Lung (tissue), 12 donors: ENCODE data around the gene NEU3. TPM values are rescaled to one million over a fixed set of nuclear protein-coding genes. Genes with fewer than 3 reads are reported as not detected.

ENCODE experiments used
- ATAC-seq: fragments of 200-7000 bp; cut with Tn5 transposase; one replicate; pipeline ENCODE4 v1.9.1; 2020; ENCODE audit warnings: moderate number of reproducible peaks; ENCODE audit not compliant: insufficient read depth, low FRiP score
- DNase-seq, 3 donors: peaks; one replicate each; pipeline ENCODE4 v3.0.0-alpha.2; 2013 to 2017
- H3K27ac ChIP-seq, 2 donors: one replicate each; pipeline ENCODE4 v1.5.1; 2013; ENCODE audit warnings: mild to moderate bottlenecking in 2 of 2, moderate library complexity in 2 of 2, control low read depth in 1 of 2, inconsistent platforms in 1 of 2, low read depth in 1 of 2, low read length in 1 of 2
- H3K27me3 ChIP-seq, 3 donors: one replicate each; pipeline ENCODE4 v1.5.1; 2013; ENCODE audit warnings: low read length in 2 of 3; ENCODE audit not compliant: control insufficient read depth in 3 of 3, insufficient read depth in 3 of 3
- H3K36me3 ChIP-seq, 4 donors: one replicate each; pipeline ENCODE4 v1.5.1; 2013; ENCODE audit warnings: low read length in 4 of 4, mild to moderate bottlenecking in 1 of 4, moderate library complexity in 1 of 4; ENCODE audit not compliant: control insufficient read depth in 4 of 4, insufficient read depth in 4 of 4
- H3K4me1 ChIP-seq, 5 donors: one replicate each; pipeline ENCODE4 v1.5.1; 2013; ENCODE audit warnings: low read length in 5 of 5, mild to moderate bottlenecking in 2 of 5, moderate library complexity in 1 of 5; ENCODE audit not compliant: control insufficient read depth in 5 of 5, insufficient read depth in 5 of 5
- H3K4me3 ChIP-seq: one replicate; pipeline ENCODE4 v1.5.1; 2013; ENCODE audit warnings: mild to moderate bottlenecking, control low read depth, moderate library complexity
- H3K9ac ChIP-seq, 2 donors: one replicate each; pipeline ENCODE4 v1.5.1; 2013; ENCODE audit warnings: low read length in 2 of 2, control low read depth in 1 of 2; ENCODE audit not compliant: insufficient read depth in 1 of 2
- H3K9me3 ChIP-seq, 4 donors: one replicate each; pipeline ENCODE4 v1.5.1; 2013; ENCODE audit warnings: low read length in 3 of 4, mild to moderate bottlenecking in 1 of 4, moderate library complexity in 1 of 4; ENCODE audit not compliant: control insufficient read depth in 4 of 4, insufficient read depth in 3 of 4
- WGBS, 2 donors: extraction: QIAGEN DNeasy Blood & Tissue Kit; methylation state at CpG; one replicate each; pipeline ENCODE4 v1.1.7; 2013; 5-methylcytosine and 5-hydroxymethylcytosine counted together
- polyA plus RNA-seq, 2 donors: library from polyadenylated mRNA; stranded (reverse); fragments of 200-250 nt; gene quantifications; one replicate each; pipeline ENCODE4 v1.2.1, GENCODE V29; 2013
- total RNA-seq, 2 donors: library from RNA; depleted of rRNA in 1 of 2; stranded (reverse); fragments of >200 nt in 1 of 2; gene quantifications; one replicate each; pipeline ENCODE4 v1.2.1, GENCODE V29; 2014 to 2021
- TF ChIP-seq, protein P1 (sequence below): IDR thresholded peaks from 2 replicates; pipeline ENCODE4 v1.5.1; 2012; ENCODE audit warnings: mild to moderate bottlenecking; ENCODE audit errors: control extremely low read depth, extremely low read depth
- donor health status: control.
- donor health status: control.
- donor health status: Bipolar disorder and iron deficiency.
- donor health status: healthy.
- donor health status: DM: yes; HTN: yes; CAD: no.

The NEU3 gene
- total and polyA plus RNA-seq, 4 donors = 4.1 to 13.9 (median 7.9) TPM

DNA sequence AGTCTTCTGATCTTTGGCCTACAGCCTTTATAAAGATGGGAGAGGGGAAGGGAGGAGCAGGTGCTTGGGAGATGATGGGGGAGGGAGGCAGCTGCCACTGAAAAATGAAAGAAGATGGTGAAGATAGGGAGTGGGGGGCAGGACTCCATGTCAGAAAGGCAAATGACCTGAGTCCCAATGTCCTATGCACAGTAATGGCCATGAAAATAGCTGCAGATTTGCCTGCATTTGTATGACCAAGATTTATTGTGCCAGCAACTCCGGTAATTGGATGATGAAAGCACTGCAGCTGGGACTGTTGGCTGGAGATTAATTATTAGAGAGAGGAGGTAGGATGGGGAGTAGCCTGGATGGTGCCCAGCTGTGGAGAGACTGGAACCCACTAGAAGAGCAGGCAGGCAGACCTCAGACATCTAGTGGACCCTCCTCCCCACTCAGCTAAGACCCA is 36.1 kb downstream of the NEU3 start:
- WGBS, 2 donors = 75 to 91% methylated on average over 1 of the region's 1 CpG
- ATAC-seq (no peak), DNase-seq (no peak)
- TF ChIP-seq, protein P1, sequence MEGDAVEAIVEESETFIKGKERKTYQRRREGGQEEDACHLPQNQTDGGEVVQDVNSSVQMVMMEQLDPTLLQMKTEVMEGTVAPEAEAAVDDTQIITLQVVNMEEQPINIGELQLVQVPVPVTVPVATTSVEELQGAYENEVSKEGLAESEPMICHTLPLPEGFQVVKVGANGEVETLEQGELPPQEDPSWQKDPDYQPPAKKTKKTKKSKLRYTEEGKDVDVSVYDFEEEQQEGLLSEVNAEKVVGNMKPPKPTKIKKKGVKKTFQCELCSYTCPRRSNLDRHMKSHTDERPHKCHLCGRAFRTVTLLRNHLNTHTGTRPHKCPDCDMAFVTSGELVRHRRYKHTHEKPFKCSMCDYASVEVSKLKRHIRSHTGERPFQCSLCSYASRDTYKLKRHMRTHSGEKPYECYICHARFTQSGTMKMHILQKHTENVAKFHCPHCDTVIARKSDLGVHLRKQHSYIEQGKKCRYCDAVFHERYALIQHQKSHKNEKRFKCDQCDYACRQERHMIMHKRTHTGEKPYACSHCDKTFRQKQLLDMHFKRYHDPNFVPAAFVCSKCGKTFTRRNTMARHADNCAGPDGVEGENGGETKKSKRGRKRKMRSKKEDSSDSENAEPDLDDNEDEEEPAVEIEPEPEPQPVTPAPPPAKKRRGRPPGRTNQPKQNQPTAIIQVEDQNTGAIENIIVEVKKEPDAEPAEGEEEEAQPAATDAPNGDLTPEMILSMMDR = no peak
- H3K36me3 ChIP-seq = no peaks in the 10 kb centered on the region
- no peaks in the 10 kb centered on the region for H3K9me3 ChIP-seq
- no peak overlapping the region for H3K27ac ChIP-seq
- H3K4me1 ChIP-seq = no peaks in the 10 kb centered on the region
- H3K27me3 ChIP-seq = no peaks in the 10 kb centered on the region
- H3K9ac ChIP-seq = no peak overlapping the region
- H3K4me3 ChIP-seq = no peak overlapping the region

- Histone ChIP-seq H3K27ac (no peak overlapping the region), H3K9ac (no peak overlapping the region), H3K4me3 (no peak overlapping the region), H3K4me1 (no peaks in the 10 kb centered on the region), H3K36me3 (no peaks in the 10 kb centered on the region), H3K9me3 (no peaks in the 10 kb centered on the region), H3K27me3 (no peaks in the 10 kb centered on the region)
- ATAC-seq (no peak), DNase-seq (no peak)
- TF ChIP-seq, protein P1 = no peak
- 98 to 100% methylated on average over 1 of the region's 1 CpG for WGBS, 2 donors
Observed at GRCh38 chr11:75025561-75025960, 36.8 kb downstream of the NEU3 start.

- H3K27ac ChIP-seq = no peak overlapping the region
- no peak overlapping the region for H3K4me3 ChIP-seq
- ATAC-seq (no peak), DNase-seq (no peak)
- H3K9ac ChIP-seq = no peak overlapping the region
- H3K4me1 ChIP-seq = no peaks in the 10 kb centered on the region
- H3K9me3 ChIP-seq = no peaks in the 10 kb centered on the region
- H3K36me3 ChIP-seq = no peaks in the 10 kb centered on the region
- TF ChIP-seq, protein P1 = no peak
- H3K27me3 ChIP-seq = no peaks in the 10 kb centered on the region
Observed at GRCh38 chr11:75028321-75028720, 39.6 kb downstream of the NEU3 start.

GRCh38 chr11:75028724-75029123 is 40.0 kb downstream of the NEU3 start:
- no peaks in the 10 kb centered on the region for H3K4me1 ChIP-seq
- H3K27me3 ChIP-seq = no peaks in the 10 kb centered on the region
- TF ChIP-seq, protein P1 = no peak
- H3K27ac ChIP-seq = no peak overlapping the region
- no peaks in the 10 kb centered on the region for H3K9me3 ChIP-seq
- H3K36me3 ChIP-seq = no peaks in the 10 kb centered on the region
- WGBS, 2 donors = 48 to 63% methylated on average over 2 of the region's 2 CpGs
- no peak overlapping the region for H3K4me3 ChIP-seq
- ATAC-seq (no peak), DNase-seq (no peak)
- no peak overlapping the region for H3K9ac ChIP-seq
